Psoas muscle (tissue), 8 donors: ENCODE measurements around the gene TXNDC11. TPM values are rescaled to one million over a fixed set of nuclear protein-coding genes. Genes with fewer than 3 reads are reported as not detected.

Experiments
- ATAC-seq, 4 donors: fragments of 200-7000 bp; cut with Tn5 transposase; one replicate each; pipeline ENCODE4 v1.9.1; 2020; ENCODE audit warnings: moderate library complexity in 3 of 4, mild to moderate bottlenecking in 2 of 4
- DNase-seq, 2 donors: peaks; one replicate each; pipeline ENCODE4 v3.0.0-alpha.2; 2020
- H3K27ac ChIP-seq: fragments of 200-600 bp; one replicate; pipeline ENCODE4 v1.8.0; 2022
- H3K27me3 ChIP-seq, 3 donors: fragments of 200-600 bp in 1 of 3; one replicate each; pipeline versions ENCODE4 v1.6.1 to v1.8.0; 2013 to 2022; ENCODE audit warnings: low read length in 2 of 3, mild to moderate bottlenecking in 2 of 3, moderate library complexity in 1 of 3; ENCODE audit not compliant: insufficient read depth in 3 of 3
- H3K36me3 ChIP-seq, 2 donors: fragments of 200-600 bp in 1 of 2; one replicate each; pipeline versions ENCODE4 v1.6.1 to v1.8.0; 2013 to 2022; ENCODE audit warnings: low read depth in 1 of 2, mild to moderate bottlenecking in 1 of 2, moderate library complexity in 1 of 2; ENCODE audit not compliant: insufficient read depth in 1 of 2
- H3K4me1 ChIP-seq: fragments of 200-600 bp; one replicate; pipeline ENCODE4 v1.8.0; 2022
- H3K4me3 ChIP-seq: fragments of 200-600 bp; one replicate; pipeline ENCODE4 v1.8.0; 2022; ENCODE audit warnings: mild to moderate bottlenecking
- H3K9me3 ChIP-seq: fragments of 200-600 bp; one replicate; pipeline ENCODE4 v1.8.0; 2022
- WGBS, 3 donors: extraction: QIAGEN DNeasy Blood & Tissue Kit; methylation state at CpG; one replicate each; pipeline versions ENCODE4 v1.1.6 to v1.1.7; 2013; 5-methylcytosine and 5-hydroxymethylcytosine counted together
- intact Hi-C, 2 donors: fragments of 100-400 bp; cut with DNase I; formaldehyde crosslinking; loops; one replicate each; pipeline versions ENCODE4 v1.11.0 to v1.14.2; 2022
- polyA plus RNA-seq, 3 donors: library from polyadenylated mRNA; stranded (reverse); fragments of 200-250 nt; gene quantifications; one replicate each; pipeline ENCODE4 v1.2.3, GENCODE V29; 2013
- total RNA-seq, 4 donors: library from RNA; stranded (reverse); fragmentation: NEBNext Ultra II Directional in 2 of 4; extraction: Animal tissue kit (Norgen Biotek cat#: 25700) in 2 of 4; gene quantifications; one replicate each; pipeline versions ENCODE4 v1.2.1 to v1.2.4, GENCODE V29; 2021 to 2023
- TF ChIP-seq, protein P1 (sequence below): fragments of 200-600 bp; IDR thresholded peaks from one replicate; pipeline ENCODE4 v1.8.0; 2022; ENCODE audit warnings: antibody characterized with exemption
- donor health status: healthy with polysubstance abuse.
- donor health status: DM: no; HTN: no; CAD: no; lungs with moderate emphysema.
- donor health status: Bipolar disorder and iron deficiency.
- donor health status: healthy.
- donor health status: DM: yes; HTN: yes; CAD: no.
- donor health status: DM: no; HTN: no; CAD: no.
- donor health status: DM: no; HTN: no; CAD: no.
- donor health status: DM: yes; HTN: yes; CAD: no.

The TXNDC11 gene
- total and polyA plus RNA-seq, 7 donors: 21.3 to 49.1 (median 37.2) TPM

- TF ChIP-seq, protein P1, sequence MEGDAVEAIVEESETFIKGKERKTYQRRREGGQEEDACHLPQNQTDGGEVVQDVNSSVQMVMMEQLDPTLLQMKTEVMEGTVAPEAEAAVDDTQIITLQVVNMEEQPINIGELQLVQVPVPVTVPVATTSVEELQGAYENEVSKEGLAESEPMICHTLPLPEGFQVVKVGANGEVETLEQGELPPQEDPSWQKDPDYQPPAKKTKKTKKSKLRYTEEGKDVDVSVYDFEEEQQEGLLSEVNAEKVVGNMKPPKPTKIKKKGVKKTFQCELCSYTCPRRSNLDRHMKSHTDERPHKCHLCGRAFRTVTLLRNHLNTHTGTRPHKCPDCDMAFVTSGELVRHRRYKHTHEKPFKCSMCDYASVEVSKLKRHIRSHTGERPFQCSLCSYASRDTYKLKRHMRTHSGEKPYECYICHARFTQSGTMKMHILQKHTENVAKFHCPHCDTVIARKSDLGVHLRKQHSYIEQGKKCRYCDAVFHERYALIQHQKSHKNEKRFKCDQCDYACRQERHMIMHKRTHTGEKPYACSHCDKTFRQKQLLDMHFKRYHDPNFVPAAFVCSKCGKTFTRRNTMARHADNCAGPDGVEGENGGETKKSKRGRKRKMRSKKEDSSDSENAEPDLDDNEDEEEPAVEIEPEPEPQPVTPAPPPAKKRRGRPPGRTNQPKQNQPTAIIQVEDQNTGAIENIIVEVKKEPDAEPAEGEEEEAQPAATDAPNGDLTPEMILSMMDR: no peak
- Histone ChIP-seq H3K27ac (peak overlapping the region; percentile 74), H3K27me3 (no peaks in the 10 kb centered on the region), H3K4me1 (peaks cover 47% of the 10 kb centered on the region), H3K4me3 (peak overlapping the region; percentile 33), H3K9me3 (no peaks in the 10 kb centered on the region), H3K36me3 (peaks cover 0 to 31% of the 10 kb centered on the region in 2 donors)
- DNase-seq (no peak), ATAC-seq (no peak)
- intact Hi-C loops: loop anchor here in 1 of 2 donors (5.0 kb wide), 1 partner anchor 37 kb away; no protein-coding TSS in a partner anchor
Observed at GRCh38 chr16:11784038-11784369, 41.3 kb upstream of the TXNDC11 start.

DNA sequence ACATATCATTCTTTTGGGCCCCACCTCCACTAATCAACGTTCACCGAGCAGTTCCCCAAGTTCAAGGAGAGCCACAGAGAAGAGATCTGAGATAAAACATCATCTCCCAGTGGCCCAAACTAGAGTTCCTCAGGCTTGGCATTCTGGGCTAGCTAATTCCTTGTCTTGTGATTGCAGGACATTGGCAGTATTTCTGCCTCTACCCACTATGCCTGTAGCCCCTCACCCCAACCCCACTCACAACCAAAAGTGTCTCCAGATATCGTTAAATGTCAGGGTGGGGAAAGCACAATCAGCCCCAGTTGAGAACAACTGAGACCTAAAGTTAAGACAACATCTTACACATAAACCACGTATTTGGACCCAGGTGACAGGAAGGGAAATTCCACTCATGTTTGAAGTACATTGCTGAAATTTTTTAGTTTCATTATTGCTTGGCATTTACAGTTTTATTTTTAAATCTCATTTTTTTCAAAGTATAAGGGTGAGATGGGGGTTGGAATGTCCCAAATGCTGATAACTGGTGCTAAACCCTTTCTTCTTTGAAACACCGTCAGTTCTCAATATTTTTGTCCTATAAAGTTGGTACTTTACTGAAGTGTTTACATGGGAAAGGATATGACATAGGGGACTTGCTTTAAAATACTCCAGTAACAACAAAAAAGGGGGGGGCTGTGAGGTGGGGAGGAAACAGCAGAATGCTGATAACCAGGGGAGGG lies 40.8 kb upstream of the TXNDC11 start:
- 14 to 29% (median 19%) methylated on average over 5 of the region's 5 CpGs for WGBS, 3 donors
- DNase-seq (no peak), ATAC-seq (peak in 3 of 4 donors; percentile 9 to 27 (median 16))
- H3K36me3 ChIP-seq: peaks cover 0 to 37% of the 10 kb centered on the region in 2 donors
- intact Hi-C loops: loop anchor here in 1 of 2 donors (5.0 kb wide), 1 partner anchor 36 kb away; no protein-coding TSS in a partner anchor
- TF ChIP-seq, protein P1: no peak
- H3K9me3 ChIP-seq: no peaks in the 10 kb centered on the region
- H3K4me3 ChIP-seq: peak overlapping the region; percentile 33
- H3K4me1 ChIP-seq: peaks cover 44% of the 10 kb centered on the region
- H3K27ac ChIP-seq: peak overlapping the region; percentile 74
- no peaks in the 10 kb centered on the region for H3K27me3 ChIP-seq

DNA sequence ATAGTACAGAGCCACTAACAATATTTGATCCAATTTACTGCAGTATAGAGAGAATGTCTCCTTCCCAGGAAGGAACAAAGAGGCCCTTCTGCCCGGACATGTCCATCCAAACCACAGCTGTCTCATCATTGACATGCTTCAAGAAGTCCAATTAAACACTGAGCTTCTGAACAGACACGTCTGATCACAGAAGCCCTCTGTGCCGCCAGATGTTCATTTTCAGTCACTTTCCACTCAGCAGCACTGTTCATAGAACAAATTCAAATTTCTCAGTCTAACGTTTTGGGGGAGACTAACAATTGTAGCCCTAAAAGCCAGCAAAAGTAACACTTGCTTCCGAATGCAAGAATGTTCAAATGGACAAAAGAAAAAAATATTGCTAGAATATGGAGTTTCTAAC lies 39.1 kb upstream of the TXNDC11 start:
- intact Hi-C loops: loop anchor here in 1 of 2 donors (5.0 kb wide), 1 partner anchor 34 kb away; no protein-coding TSS in a partner anchor
- H3K4me3 ChIP-seq: peak overlapping the region; percentile 33

DNA sequence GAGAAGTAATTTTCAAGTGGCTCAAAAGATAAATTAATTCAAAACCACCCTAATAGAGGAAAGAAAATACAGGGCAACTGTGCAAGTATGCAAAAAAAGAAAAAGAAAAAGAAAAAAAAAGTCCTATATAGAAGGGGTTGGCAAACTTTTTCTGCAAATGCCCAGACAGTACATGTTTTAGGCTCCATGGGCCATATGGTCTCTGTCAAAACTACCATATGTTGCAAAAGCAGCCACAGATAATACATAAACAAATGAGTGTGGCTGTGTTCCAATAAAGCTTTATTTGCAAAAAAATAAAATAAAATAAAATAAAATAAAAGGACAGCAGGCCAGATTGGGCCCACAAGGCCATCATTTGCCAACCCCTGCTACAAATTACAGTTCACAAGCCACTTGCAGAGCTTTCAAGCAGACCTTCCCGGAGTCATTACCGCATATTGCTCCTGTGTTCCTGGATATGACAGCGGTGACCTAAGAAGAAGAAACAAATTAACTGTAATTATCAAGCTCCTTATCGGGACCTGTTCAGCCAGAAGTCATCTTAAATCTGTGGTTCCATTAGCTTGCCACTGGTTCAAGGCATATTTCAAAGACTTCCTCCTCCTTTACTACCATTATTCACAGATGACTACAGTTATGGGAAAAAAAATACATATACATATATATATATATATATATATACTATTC lies 38.5 kb upstream of the TXNDC11 start:
- peaks cover 0 to 51% of the 10 kb centered on the region in 2 donors for H3K36me3 ChIP-seq
- H3K4me1 ChIP-seq: peaks cover 35% of the 10 kb centered on the region
- H3K4me3 ChIP-seq: no peak overlapping the region
- no peaks in the 10 kb centered on the region for H3K9me3 ChIP-seq
- TF ChIP-seq, protein P1: no peak
- intact Hi-C loops: loop anchor here in 1 of 2 donors (5.0 kb wide), 1 partner anchor 34 kb away; no protein-coding TSS in a partner anchor
- H3K27ac ChIP-seq: peak overlapping the region; percentile 74
- ATAC-seq: no peak
- no peaks in the 10 kb centered on the region for H3K27me3 ChIP-seq
- no peak for DNase-seq
- WGBS, 3 donors: 71 to 84% (median 78%) methylated on average over 4 of the region's 4 CpGs

More for the DNA sequence above, 39.1 kb upstream of the TXNDC11 start:
- 36 to 50% (median 39%) methylated on average over 5 of the region's 5 CpGs for WGBS, 3 donors
- Histone ChIP-seq H3K27me3 (no peaks in the 10 kb centered on the region), H3K36me3 (peaks cover 0 to 45% of the 10 kb centered on the region in 2 donors), H3K9me3 (no peaks in the 10 kb centered on the region), H3K27ac (peak overlapping the region; percentile 74), H3K4me1 (peaks cover 35% of the 10 kb centered on the region)
- DNase-seq (no peak), ATAC-seq (peak; percentile 26 to 46 (median 36))
- TF ChIP-seq, protein P1: no peak
